Left ventricle myocardium inferior (tissue), 1 donor: ENCODE data around the gene PPP1R12B. TPM values are rescaled to one million over a fixed set of nuclear protein-coding genes. Genes with fewer than 3 reads are reported as not detected.
A peak's percentile ranks its signal among the peaks of the same experiment; 100 is the strongest.

Experiments
- DNase-seq: peaks from one replicate; pipeline ENCODE4 v3.0.0-alpha.2; 2020
- H3K27ac ChIP-seq: fragments of 200-600 bp; replicated peaks from 2 replicates; pipeline ENCODE4 v1.8.0; 2021
- H3K27me3 ChIP-seq: fragments of 200-600 bp; 2 replicates; pipeline ENCODE4 v1.8.0; 2021; ENCODE audit warnings: low read depth
- H3K36me3 ChIP-seq: fragments of 200-600 bp; 2 replicates; pipeline ENCODE4 v1.8.0; 2021
- H3K4me1 ChIP-seq: fragments of 200-600 bp; 2 replicates; pipeline ENCODE4 v1.8.0; 2021
- H3K4me3 ChIP-seq: fragments of 200-600 bp; 2 replicates; pipeline ENCODE4 v1.8.0; 2021; ENCODE audit warnings: mild to moderate bottlenecking, moderate library complexity
- H3K9me3 ChIP-seq: fragments of 200-600 bp; replicated peaks from 2 replicates; pipeline ENCODE4 v1.8.0; 2021
- intact Hi-C: fragments of 100-400 bp; cut with micrococcal nuclease; formaldehyde crosslinking; loops from one replicate; pipeline ENCODE4 v1.11.0; 2022
- total RNA-seq: library from RNA; stranded (reverse); fragmentation: NEBNext Ultra II Directional; extraction: Animal tissue kit (Norgen Biotek cat#: 25700); gene quantifications from one replicate; pipeline ENCODE4 v1.2.1, GENCODE V29; 2021
- TF ChIP-seq, protein P1 (sequence below): fragments of 200-600 bp; IDR thresholded peaks from 2 replicates; pipeline ENCODE4 v1.8.0; 2021; ENCODE audit warnings: antibody characterized with exemption, mild to moderate bottlenecking, borderline replicate concordance
- donor health status: DM: no; HTN: yes; CAD: no; lungs with severe emphysema.

PPP1R12B gene
- total RNA-seq, 1 donor from 2014 or later, result 706 TPM

DNA sequence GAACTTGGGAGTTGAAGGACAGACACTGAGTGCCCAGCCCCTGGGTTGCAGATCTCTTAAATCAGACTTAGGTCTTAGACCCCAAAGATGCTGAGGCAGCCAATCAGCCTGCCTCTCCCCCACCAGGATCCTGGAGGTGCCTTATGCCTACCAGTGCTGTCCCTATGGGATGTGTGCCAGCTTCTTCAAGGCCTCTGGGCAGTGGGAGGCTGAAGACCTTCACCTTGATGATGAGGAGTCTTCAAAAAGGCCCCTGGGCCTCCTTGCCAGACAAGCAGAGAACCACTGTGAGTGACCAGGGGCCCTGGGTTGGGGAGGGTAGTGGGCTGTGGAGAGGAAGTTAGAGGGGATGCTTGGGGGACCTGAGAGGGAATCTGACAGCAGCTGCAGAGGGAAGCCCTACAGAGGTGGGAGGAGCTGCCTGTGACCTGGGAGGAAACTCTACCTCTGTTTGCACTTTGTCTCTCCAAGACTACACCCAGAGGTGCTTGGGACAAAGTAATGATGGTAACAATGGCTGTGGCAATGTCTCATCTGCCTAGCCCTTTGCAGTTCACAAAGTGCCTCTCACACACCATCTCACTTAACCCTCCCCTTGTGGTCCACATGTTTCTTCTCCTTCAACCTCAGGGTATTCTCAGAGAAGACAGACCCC, 38.3 kb upstream of the PPP1R12B start:
- DNase-seq, result no peak
- Histone ChIP-seq H3K27me3 (peaks cover 12% of the 10 kb centered on the region), H3K9me3 (no peaks in the 10 kb centered on the region), H3K4me1 (peaks cover 10% of the 10 kb centered on the region), H3K36me3 (no peaks in the 10 kb centered on the region), H3K27ac (no peak overlapping the region), H3K4me3 (no peak overlapping the region)
- intact Hi-C loops, result loop anchor here (10.0 kb wide), 1 partner anchor 125 kb away; no protein-coding TSS in a partner anchor
- TF ChIP-seq, protein P1, sequence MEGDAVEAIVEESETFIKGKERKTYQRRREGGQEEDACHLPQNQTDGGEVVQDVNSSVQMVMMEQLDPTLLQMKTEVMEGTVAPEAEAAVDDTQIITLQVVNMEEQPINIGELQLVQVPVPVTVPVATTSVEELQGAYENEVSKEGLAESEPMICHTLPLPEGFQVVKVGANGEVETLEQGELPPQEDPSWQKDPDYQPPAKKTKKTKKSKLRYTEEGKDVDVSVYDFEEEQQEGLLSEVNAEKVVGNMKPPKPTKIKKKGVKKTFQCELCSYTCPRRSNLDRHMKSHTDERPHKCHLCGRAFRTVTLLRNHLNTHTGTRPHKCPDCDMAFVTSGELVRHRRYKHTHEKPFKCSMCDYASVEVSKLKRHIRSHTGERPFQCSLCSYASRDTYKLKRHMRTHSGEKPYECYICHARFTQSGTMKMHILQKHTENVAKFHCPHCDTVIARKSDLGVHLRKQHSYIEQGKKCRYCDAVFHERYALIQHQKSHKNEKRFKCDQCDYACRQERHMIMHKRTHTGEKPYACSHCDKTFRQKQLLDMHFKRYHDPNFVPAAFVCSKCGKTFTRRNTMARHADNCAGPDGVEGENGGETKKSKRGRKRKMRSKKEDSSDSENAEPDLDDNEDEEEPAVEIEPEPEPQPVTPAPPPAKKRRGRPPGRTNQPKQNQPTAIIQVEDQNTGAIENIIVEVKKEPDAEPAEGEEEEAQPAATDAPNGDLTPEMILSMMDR, result no peak

GRCh38 chr1:202310746-202311145, 37.8 kb upstream of the PPP1R12B start:
- H3K9me3 ChIP-seq, result no peaks in the 10 kb centered on the region
- H3K27ac ChIP-seq, result no peak overlapping the region
- intact Hi-C loops, result loop anchor here (10.0 kb wide), 1 partner anchor 126 kb away; no protein-coding TSS in a partner anchor
- H3K4me1 ChIP-seq, result peaks cover 6% of the 10 kb centered on the region
- peaks cover 13% of the 10 kb centered on the region for H3K27me3 ChIP-seq
- H3K4me3 ChIP-seq, result no peak overlapping the region
- TF ChIP-seq, protein P1, result no peak
- H3K36me3 ChIP-seq, result no peaks in the 10 kb centered on the region
- no peak for DNase-seq

DNA sequence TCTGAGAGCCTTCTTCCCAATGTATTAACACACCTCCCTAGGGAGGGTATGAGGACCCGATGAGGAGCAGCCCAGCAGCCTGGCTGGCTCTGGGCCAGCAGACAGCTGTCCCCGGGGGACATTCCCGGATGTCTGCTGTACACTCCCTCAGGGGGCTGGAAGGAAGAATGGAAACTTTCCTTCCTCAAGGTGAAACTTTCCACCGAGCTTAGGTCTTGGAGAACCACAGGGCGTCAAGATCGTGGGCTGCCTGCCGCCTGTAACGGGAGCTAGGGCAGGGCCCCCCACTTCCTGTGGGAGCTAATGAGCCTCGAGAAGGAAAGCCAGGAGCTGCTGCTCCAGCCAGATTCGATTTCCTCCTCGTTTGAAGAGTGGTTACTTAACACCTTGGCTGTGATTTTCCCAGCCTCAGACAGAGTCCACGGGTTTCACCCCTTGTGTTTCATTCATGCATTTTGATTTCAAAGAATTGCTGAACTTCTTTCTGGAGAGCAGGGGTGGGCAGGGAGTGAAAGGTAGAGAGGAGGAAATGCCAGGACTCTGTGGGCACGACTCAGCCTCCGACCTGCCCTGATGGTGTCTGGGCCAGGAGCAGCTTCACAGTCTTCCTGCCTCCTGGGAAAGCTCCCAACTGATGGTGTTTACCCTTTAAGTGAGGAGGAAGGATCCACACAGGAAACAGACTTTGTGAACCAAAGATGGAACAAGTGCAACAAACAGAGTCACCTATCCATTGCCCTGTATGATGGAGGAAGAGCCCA, 36.4 kb upstream of the PPP1R12B start:
- no peak overlapping the region for H3K27ac ChIP-seq
- peaks cover 6% of the 10 kb centered on the region for H3K4me1 ChIP-seq
- H3K4me3 ChIP-seq, result no peak overlapping the region
- TF ChIP-seq, protein P1, result no peak
- DNase-seq, result no peak
- intact Hi-C loops, result loop anchor here (10.0 kb wide), 1 partner anchor 127 kb away; no protein-coding TSS in a partner anchor
- H3K27me3 ChIP-seq, result peaks cover 13% of the 10 kb centered on the region
- no peaks in the 10 kb centered on the region for H3K36me3 ChIP-seq
- H3K9me3 ChIP-seq, result no peaks in the 10 kb centered on the region

GRCh38 chr1:202315576-202316168, 32.8 kb upstream of the PPP1R12B start:
- Histone ChIP-seq H3K27ac (no peak overlapping the region), H3K4me3 (no peak overlapping the region), H3K36me3 (no peaks in the 10 kb centered on the region), H3K4me1 (peaks cover 6% of the 10 kb centered on the region), H3K9me3 (no peaks in the 10 kb centered on the region), H3K27me3 (peaks cover 18% of the 10 kb centered on the region)
- peak; percentile 67 for DNase-seq
- intact Hi-C loops, result loop anchor here (10.0 kb wide), 1 partner anchor 131 kb away; no protein-coding TSS in a partner anchor
- TF ChIP-seq, protein P1, result peak; percentile 89

GRCh38 chr1:202316186-202316585, 32.3 kb upstream of the PPP1R12B start:
- intact Hi-C loops, result loop anchor here (10.0 kb wide), 1 partner anchor 131 kb away; no protein-coding TSS in a partner anchor
- no peak for DNase-seq
- Histone ChIP-seq H3K9me3 (no peaks in the 10 kb centered on the region), H3K27me3 (peaks cover 18% of the 10 kb centered on the region), H3K27ac (no peak overlapping the region), H3K36me3 (no peaks in the 10 kb centered on the region), H3K4me1 (peaks cover 6% of the 10 kb centered on the region), H3K4me3 (no peak overlapping the region)
- TF ChIP-seq, protein P1, result no peak
